Vagina (tissue), 2 donors: Measurements from ENCODE around the gene GOLGA6L6.
"Not testable (repeated sequence)": the region's sequence is repeated elsewhere in the genome, so short reads cannot be mapped to it uniquely, and the experiment has no call there.

Source experiments
- POLR2AphosphoS5 ChIP-seq, 2 donors: sonication (generic); formaldehyde crosslinking; IDR thresholded peaks; one replicate each; pipeline ENCODE4 v1.9.0; 2017; ENCODE audit warnings: antibody characterized with exemption in 2 of 2, mild to moderate bottlenecking in 2 of 2, low read depth in 1 of 2; ENCODE audit not compliant: insufficient read depth in 1 of 2
- TF ChIP-seq, protein P1 (sequence below), 3 experiments: fragments of 450-650 bp in 2 of 3; fragments of 200-600 bp in 1 of 3; sonication (generic) in 1 of 3; IDR thresholded peaks; one replicate each; pipeline ENCODE4 v1.5.1; 2017 to 2019; ENCODE audit warnings: antibody characterized with exemption in 3 of 3, mild to moderate bottlenecking in 2 of 3, moderate library complexity in 2 of 3

DNA sequence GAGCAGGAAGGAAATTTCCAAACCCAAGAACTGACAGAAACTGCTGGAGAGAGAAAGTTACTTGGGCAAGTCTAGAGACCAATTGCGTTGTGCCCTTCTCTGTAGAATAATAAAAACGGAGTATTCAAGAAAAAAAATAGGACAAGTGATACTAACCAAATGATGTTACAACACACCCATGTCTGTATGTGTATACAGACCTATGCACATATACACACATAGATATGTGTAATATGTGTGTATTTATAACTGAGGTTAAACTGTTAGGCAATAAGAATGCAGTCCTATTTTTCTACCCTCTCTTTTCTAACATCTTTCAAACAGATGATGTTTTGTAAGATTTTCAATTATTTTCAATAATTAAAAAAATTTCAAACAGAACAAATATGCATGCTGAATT lies 48.5 kb upstream of the GOLGA6L6 start:
- TF ChIP-seq, protein P1, sequence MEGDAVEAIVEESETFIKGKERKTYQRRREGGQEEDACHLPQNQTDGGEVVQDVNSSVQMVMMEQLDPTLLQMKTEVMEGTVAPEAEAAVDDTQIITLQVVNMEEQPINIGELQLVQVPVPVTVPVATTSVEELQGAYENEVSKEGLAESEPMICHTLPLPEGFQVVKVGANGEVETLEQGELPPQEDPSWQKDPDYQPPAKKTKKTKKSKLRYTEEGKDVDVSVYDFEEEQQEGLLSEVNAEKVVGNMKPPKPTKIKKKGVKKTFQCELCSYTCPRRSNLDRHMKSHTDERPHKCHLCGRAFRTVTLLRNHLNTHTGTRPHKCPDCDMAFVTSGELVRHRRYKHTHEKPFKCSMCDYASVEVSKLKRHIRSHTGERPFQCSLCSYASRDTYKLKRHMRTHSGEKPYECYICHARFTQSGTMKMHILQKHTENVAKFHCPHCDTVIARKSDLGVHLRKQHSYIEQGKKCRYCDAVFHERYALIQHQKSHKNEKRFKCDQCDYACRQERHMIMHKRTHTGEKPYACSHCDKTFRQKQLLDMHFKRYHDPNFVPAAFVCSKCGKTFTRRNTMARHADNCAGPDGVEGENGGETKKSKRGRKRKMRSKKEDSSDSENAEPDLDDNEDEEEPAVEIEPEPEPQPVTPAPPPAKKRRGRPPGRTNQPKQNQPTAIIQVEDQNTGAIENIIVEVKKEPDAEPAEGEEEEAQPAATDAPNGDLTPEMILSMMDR (IDR thresholded peaks at IDR 0.05): not testable (repeated sequence)
- not testable (repeated sequence) for TF ChIP-seq POLR2AphosphoS5 (IDR thresholded peaks at IDR 0.05; ENCODE audit: insufficient read depth in 1 of 2, low read depth in 1 of 2)
